Common myeloid progenitor, CD34-positive (primary cell): Measurements from ENCODE around the gene NTM.

Source experiments
- CTCF ChIA-PET: fragments of 350-600 bp; sonication (Branson Sonifier 250); formaldehyde crosslinking; loops from one replicate; lab custom pipeline; 2021; ENCODE audit warnings: antibody characterized with exemption; lab: Charles Lee
- POLR2A ChIA-PET: fragments of 350-600 bp; sonication (Branson Sonifier 250); formaldehyde crosslinking; loops from one replicate; lab custom pipeline; 2021; ENCODE audit warnings: antibody characterized with exemption; lab: Charles Lee
- DNase-seq, 3 donors: peaks; one replicate each; pipeline versions ENCODE4 v3.0.0 to v3.0.0-alpha.2; 2013
- H3K27ac ChIP-seq, 2 experiments: 1 replicate in 1 of 2; 2 replicates in 1 of 2; pipeline ENCODE4 v1.7.0; 2013; ENCODE audit warnings: inconsistent platforms in 2 of 2, low read length in 2 of 2, mild to moderate bottlenecking in 2 of 2, low read depth in 1 of 2, moderate library complexity in 1 of 2; ENCODE audit not compliant: severe bottlenecking in 2 of 2, insufficient read depth in 1 of 2, poor library complexity in 1 of 2
- H3K27me3 ChIP-seq, 5 experiments: replicated peaks in 2 of 5; 1 replicate in 3 of 5; 2 replicates in 2 of 5; pipeline versions ENCODE4 v1.6.1 to v1.7.0; 2013; ENCODE audit warnings: low read length in 4 of 5, mild to moderate bottlenecking in 2 of 5, moderate library complexity in 2 of 5, inconsistent platforms in 1 of 5; ENCODE audit not compliant: insufficient read depth in 5 of 5, control insufficient read depth in 4 of 5
- H3K36me3 ChIP-seq, 4 experiments: 1 replicate in 2 of 4; 2 replicates in 2 of 4; pipeline versions ENCODE4 v1.6.1 to v1.7.0; 2013; ENCODE audit warnings: low read length in 3 of 4, control low read depth in 1 of 4, mild to moderate bottlenecking in 1 of 4; ENCODE audit not compliant: control insufficient read depth in 4 of 4, insufficient read depth in 4 of 4
- H3K4me1 ChIP-seq, 4 experiments: 1 replicate in 3 of 4; 2 replicates in 1 of 4; pipeline versions ENCODE4 v1.6.1 to v1.7.1; 2013; ENCODE audit warnings: low read length in 3 of 4, mild to moderate bottlenecking in 3 of 4, control low read depth in 1 of 4, inconsistent platforms in 1 of 4, moderate library complexity in 1 of 4; ENCODE audit not compliant: control insufficient read depth in 4 of 4, insufficient read depth in 4 of 4; ENCODE audit errors: control extremely low read depth in 1 of 4
- H3K4me3 ChIP-seq, 7 experiments: 1 replicate in 4 of 7; 2 replicates in 3 of 7; pipeline versions ENCODE4 v1.5.1 to v1.7.0; 2013; ENCODE audit warnings: mild to moderate bottlenecking in 7 of 7, low read length in 6 of 7, moderate library complexity in 6 of 7, inconsistent platforms in 2 of 7, low read depth in 2 of 7, control low read depth in 1 of 7; ENCODE audit not compliant: insufficient read depth in 4 of 7, control insufficient read depth in 1 of 7; ENCODE audit errors: extremely low read depth in 1 of 7
- H3K9me3 ChIP-seq, 5 experiments: 1 replicate in 4 of 5; 2 replicates in 1 of 5; pipeline versions ENCODE4 v1.6.1 to v1.7.1; 2013; ENCODE audit warnings: low read length in 4 of 5, mild to moderate bottlenecking in 2 of 5, inconsistent platforms in 1 of 5, low read depth in 1 of 5, moderate library complexity in 1 of 5; ENCODE audit not compliant: control insufficient read depth in 4 of 5, insufficient read depth in 2 of 5; ENCODE audit errors: control extremely low read depth in 1 of 5
- WGBS: methylation state at CpG from one replicate; pipeline ENCODE4 v1.1.5; 2013; ENCODE audit not compliant: insufficient coverage; 5-methylcytosine and 5-hydroxymethylcytosine counted together

Gene NTM

GRCh38 chr11:131827430-131827829 lies 457.0 kb downstream of the NTM start:
- ChIA-PET POLR2A (no interaction called here), CTCF (interaction anchor here (1.3 kb wide), 1 partner anchor 14 kb away, joined by 4 read pairs; no protein-coding TSS in a partner anchor)
- no peaks in the 10 kb centered on the region for H3K9me3 ChIP-seq
- no peaks in the 10 kb centered on the region for H3K27me3 ChIP-seq
- H3K4me3 ChIP-seq, result peak overlapping the region in 1 of 7 experiments; percentile 29
- peak; percentile 43 to 93 (median 89) for DNase-seq
- no peak overlapping the region for H3K27ac ChIP-seq
- H3K36me3 ChIP-seq, result peaks cover 0 to 2% (median 0%) of the 10 kb centered on the region in 4 experiments
- peaks cover 4 to 19% (median 12%) of the 10 kb centered on the region in 4 experiments for H3K4me1 ChIP-seq
- no CpG with 5 or more reads among the region's 1 CpG for WGBS

GRCh38 chr11:131829725-131830124 lies 459.3 kb downstream of the NTM start:
- ChIA-PET POLR2A (no interaction called here), CTCF (no interaction called here)
- Histone ChIP-seq H3K36me3 (peaks cover 0 to 2% (median 0%) of the 10 kb centered on the region in 4 experiments), H3K4me3 (no peak overlapping the region), H3K9me3 (no peaks in the 10 kb centered on the region), H3K4me1 (peaks cover 4 to 13% (median 8%) of the 10 kb centered on the region in 4 experiments), H3K27ac (no peak overlapping the region), H3K27me3 (no peaks in the 10 kb centered on the region)
- no CpG with 5 or more reads among the region's 1 CpG for WGBS
- DNase-seq, result no peak

- Histone ChIP-seq H3K36me3 (no peaks in the 10 kb centered on the region), H3K4me1 (peaks cover 3 to 10% (median 6%) of the 10 kb centered on the region in 4 experiments), H3K27me3 (no peaks in the 10 kb centered on the region), H3K9me3 (no peaks in the 10 kb centered on the region), H3K4me3 (no peak overlapping the region), H3K27ac (no peak overlapping the region)
- ChIA-PET POLR2A (interaction anchor here (0.7 kb wide), 1 partner anchor 636 kb away, joined by 4 read pairs; no protein-coding TSS in a partner anchor), CTCF (no interaction called here)
- no peak for DNase-seq
- WGBS, result 100% methylated on average over 1 of the region's 4 CpGs
Measured at GRCh38 chr11:131832079-131832478, 461.7 kb downstream of the NTM start.

GRCh38 chr11:131833366-131833765 lies 463.0 kb downstream of the NTM start:
- ChIA-PET POLR2A (no interaction called here), CTCF (interaction anchor here (0.7 to 1.1 kb wide), 2 partner anchors 8 to 11 kb away, joined by 3 read pairs; no protein-coding TSS in a partner anchor)
- Histone ChIP-seq H3K4me3 (no peak overlapping the region), H3K36me3 (no peaks in the 10 kb centered on the region), H3K9me3 (no peaks in the 10 kb centered on the region), H3K4me1 (no peaks in the 10 kb centered on the region), H3K27ac (no peak overlapping the region), H3K27me3 (no peaks in the 10 kb centered on the region)
- DNase-seq, result no peak
- WGBS, result 91% methylated on average over 1 of the region's 2 CpGs

GRCh38 chr11:131837562-131837961 lies 467.1 kb downstream of the NTM start:
- Histone ChIP-seq H3K27me3 (no peaks in the 10 kb centered on the region), H3K4me1 (peaks cover 0 to 15% (median 12%) of the 10 kb centered on the region in 4 experiments), H3K27ac (no peak overlapping the region), H3K9me3 (no peaks in the 10 kb centered on the region), H3K36me3 (no peaks in the 10 kb centered on the region), H3K4me3 (no peak overlapping the region)
- POLR2A ChIA-PET, result no interaction called here
- CTCF ChIA-PET, result no interaction called here
- WGBS, result 96% methylated on average over 12 of the region's 14 CpGs
- DNase-seq, result no peak

- WGBS, result 96% methylated on average over 11 of the region's 12 CpGs
- POLR2A ChIA-PET, result no interaction called here
Measured at GRCh38 chr11:131838016-131838415, 467.6 kb downstream of the NTM start.

GRCh38 chr11:131839326-131839725 lies 468.9 kb downstream of the NTM start:
- Histone ChIP-seq H3K27me3 (no peaks in the 10 kb centered on the region), H3K4me3 (no peak overlapping the region), H3K36me3 (no peaks in the 10 kb centered on the region), H3K27ac (no peak overlapping the region), H3K9me3 (no peaks in the 10 kb centered on the region), H3K4me1 (peaks cover 0 to 15% (median 12%) of the 10 kb centered on the region in 4 experiments)
- POLR2A ChIA-PET, result no interaction called here
- DNase-seq, result no peak
- CTCF ChIA-PET, result no interaction called here
- 100% methylated on average over 2 of the region's 2 CpGs for WGBS

More at GRCh38 chr11:131838016-131838415, 467.6 kb downstream of the NTM start:
- H3K27ac ChIP-seq, result no peak overlapping the region
- H3K4me1 ChIP-seq, result peaks cover 0 to 15% (median 12%) of the 10 kb centered on the region in 4 experiments
- no peaks in the 10 kb centered on the region for H3K9me3 ChIP-seq
- H3K36me3 ChIP-seq, result no peaks in the 10 kb centered on the region
- H3K4me3 ChIP-seq, result no peak overlapping the region
- CTCF ChIA-PET, result no interaction called here
- H3K27me3 ChIP-seq, result no peaks in the 10 kb centered on the region
- no peak for DNase-seq
